GM18519 (cell line): ENCODE measurements around the gene ZGLP1.

Source experiments
- ATAC-seq: cut with Tn5 transposase; IDR thresholded peaks from one replicate; pipeline ENCODE4 v1.9.1; 2021; ENCODE audit warnings: mild to moderate bottlenecking, moderate library complexity; ENCODE audit not compliant: unreplicated experiment, low FRiP score

The ZGLP1 gene

GRCh38 chr19:10295847-10296591, 13.6 kb downstream of the ZGLP1 start:
- ATAC-seq, result no peak

DNA sequence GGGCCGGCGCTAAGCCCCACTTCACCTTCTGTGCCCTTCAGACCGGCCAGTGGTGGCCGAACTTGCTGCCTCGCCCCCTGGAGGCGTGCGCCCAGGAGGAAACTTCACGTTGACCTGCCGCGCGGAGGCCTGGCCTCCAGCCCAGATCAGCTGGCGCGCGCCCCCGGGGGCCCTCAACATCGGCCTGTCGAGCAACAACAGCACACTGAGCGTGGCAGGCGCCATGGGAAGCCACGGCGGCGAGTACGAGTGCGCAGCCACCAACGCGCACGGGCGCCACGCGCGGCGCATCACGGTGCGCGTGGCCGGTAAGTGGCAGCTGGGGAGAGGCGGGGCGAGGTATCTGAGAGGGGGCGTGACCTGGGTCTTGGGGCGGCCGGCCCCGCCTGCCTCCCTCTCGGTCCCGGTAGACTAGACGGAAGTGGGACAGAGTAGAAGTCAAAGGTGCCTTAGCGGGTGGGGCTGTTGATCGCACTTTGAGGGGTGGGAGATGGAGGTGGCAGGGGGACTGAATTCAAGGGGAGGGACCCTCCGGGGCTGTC, 14.2 kb downstream of the ZGLP1 start:
- ATAC-seq, result no peak

DNA sequence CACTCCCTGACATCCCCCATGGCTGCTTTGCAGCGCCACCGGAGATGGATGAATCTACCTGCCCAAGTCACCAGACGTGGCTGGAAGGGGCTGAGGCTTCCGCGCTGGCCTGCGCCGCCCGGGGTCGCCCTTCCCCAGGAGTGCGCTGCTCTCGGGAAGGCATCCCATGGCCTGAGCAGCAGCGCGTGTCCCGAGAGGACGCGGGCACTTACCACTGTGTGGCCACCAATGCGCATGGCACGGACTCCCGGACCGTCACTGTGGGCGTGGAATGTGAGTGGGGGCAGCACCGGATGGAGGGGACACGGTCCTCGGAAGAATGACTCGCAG, 15.3 kb downstream of the ZGLP1 start:
- no peak for ATAC-seq

- no peak for ATAC-seq
Measured at GRCh38 chr19:10293637-10294367, 15.8 kb downstream of the ZGLP1 start.

GRCh38 chr19:10292789-10293636, 16.6 kb downstream of the ZGLP1 start:
- ATAC-seq, result no peak

GRCh38 chr19:10292206-10292788, 17.3 kb downstream of the ZGLP1 start:
- no peak for ATAC-seq

DNA sequence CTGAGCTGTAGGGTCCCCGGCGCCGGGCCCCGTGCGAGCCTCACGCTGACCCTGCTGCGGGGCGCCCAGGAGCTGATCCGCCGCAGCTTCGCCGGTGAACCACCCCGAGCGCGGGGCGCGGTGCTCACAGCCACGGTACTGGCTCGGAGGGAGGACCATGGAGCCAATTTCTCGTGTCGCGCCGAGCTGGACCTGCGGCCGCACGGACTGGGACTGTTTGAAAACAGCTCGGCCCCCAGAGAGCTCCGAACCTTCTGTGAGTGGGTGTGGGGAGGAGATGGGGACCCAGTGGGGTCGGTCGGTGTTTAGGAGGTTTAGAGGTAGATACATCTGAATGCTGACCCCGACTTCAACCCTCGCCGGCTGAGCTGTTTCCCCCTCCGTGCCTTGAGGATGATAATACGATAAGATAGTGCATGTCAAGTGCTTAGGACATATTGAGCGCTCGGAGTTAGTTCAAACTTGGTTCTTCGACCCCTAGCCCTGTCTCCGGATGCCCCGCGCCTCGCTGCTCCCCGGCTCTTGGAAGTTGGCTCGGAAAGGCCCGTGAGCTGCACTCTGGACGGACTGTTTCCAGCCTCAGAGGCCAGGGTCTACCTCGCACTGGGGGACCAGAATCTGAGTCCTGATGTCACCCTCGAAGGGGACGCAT, 17.9 kb downstream of the ZGLP1 start:
- no peak for ATAC-seq

GRCh38 chr19:10290876-10291553, 18.6 kb downstream of the ZGLP1 start:
- no peak for ATAC-seq

- no peak for ATAC-seq
Measured at GRCh38 chr19:10290357-10290875, 19.2 kb downstream of the ZGLP1 start.

GRCh38 chr19:10289836-10290356, 19.7 kb downstream of the ZGLP1 start, which contains the start of gene ICAM5:
Gene ICAM5 (plus strand): TSS chr19:10289952. CDS start chr19:10290044, 92 bp downstream.
- ATAC-seq, result no peak

DNA sequence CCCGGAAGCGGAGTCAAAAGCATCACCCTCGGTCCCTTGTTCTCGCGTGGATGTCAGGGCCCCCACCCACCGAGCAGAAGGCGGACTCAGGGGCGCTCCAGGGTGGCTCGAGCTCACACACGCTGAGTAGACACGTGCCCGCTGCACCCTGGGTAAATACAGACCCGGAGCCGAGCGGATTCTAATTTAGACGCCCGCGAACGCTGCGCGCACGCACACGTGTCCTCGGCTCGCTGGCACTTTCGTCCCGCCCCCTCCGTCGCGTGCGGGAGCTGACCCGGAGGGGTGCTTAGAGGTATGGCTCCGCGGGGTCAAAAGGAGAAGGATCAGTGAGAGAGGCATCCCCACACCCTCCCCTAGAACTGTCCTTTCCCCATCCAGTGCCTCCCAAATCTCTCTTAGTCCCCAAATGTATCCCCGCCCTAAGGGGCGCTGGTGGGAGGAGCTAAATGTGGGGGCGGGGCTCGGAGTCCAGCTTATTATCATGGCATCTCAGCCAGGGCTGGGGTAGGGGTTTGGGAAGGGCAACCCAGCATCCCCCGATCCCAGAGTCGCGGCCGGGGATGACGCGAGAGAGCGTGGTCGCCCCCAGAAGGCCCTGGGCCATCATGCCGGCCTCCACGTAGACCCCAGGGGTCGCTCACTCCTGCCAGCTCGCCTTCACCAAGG, 20.3 kb downstream of the ZGLP1 start:
- no peak for ATAC-seq

DNA sequence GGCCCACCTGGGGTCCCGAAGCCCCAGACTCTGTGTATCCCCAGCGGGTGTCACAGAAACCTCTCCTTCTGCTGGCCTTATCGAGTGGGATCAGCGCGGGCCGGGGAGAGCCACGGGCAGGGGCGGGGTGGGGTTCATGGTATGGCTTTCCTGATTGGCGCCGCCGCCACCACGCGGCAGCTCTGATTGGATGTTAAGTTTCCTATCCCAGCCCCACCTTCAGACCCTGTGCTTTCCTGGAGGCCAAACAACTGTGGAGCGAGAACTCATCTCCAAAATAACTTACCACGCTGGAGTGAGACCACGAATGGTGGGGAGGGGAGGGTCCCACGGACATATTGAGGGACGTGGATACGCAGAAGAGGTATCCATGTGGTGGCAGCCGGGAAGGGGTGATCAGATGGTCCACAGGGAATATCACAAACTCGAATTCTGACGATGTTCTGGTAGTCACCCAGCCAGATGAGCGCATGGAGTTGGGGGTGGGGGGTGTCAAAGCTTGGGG, 20.9 kb downstream of the ZGLP1 start:
- ATAC-seq, result no peak

- no peak for ATAC-seq
Measured at GRCh38 chr19:10286803-10287737, 22.5 kb downstream of the ZGLP1 start, which contains the start of gene ICAM4. Gene ICAM4 (plus strand): TSS chr19:10286955. CDS start chr19:10287013, 58 bp downstream.

DNA sequence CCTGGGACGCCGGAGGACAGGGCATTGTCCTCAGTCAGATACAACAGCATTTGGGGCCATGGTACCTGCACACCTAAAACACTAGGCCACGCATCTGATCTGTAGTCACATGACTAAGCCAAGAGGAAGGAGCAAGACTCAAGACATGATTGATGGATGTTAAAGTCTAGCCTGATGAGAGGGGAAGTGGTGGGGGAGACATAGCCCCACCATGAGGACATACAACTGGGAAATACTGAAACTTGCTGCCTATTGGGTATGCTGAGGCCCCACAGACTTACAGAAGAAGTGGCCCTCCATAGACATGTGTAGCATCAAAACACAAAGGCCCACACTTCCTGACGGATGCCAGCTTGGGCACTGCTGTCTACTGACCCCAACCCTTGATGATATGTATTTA, 24.2 kb downstream of the ZGLP1 start:
- no peak for ATAC-seq

- no peak for ATAC-seq
Measured at GRCh38 chr19:10284960-10285278, 24.7 kb downstream of the ZGLP1 start.

GRCh38 chr19:10284065-10284959, 25.3 kb downstream of the ZGLP1 start:
- ATAC-seq, result no peak
